Inferior parietal cortex (tissue), 1 donor: ENCODE measurements around the gene EPB42.

Experiments
- DNase-seq: peaks from one replicate; pipeline ENCODE4 v3.0.0-alpha.2; 2016; ENCODE audit errors: extremely low spot score

Gene EPB42

DNA sequence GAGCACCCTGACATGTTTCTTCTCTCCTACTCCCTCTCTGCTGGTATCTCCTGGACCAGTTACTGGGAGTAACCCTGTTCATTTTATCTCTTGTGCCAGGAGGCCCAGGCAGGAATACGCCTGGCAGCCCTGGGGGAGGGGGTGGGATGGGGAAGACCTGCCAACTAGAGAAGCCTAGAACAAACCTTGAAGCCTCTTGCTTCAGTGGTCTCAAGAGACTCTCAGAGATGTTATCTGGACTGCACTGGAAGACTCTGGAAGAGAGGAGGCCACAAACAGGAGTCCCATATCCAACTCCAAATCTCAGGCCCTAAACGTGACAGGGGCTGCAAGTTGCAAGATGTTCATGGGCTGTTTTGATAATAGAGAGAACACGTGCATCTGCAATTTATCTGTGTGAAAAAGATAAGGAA lies at the start of gene EPB42:
TSS of gene EPB42 (minus strand) at position 28 of the 413 bp plus-strand sequence. CDS start 193 bp downstream, outside the sequence.
- no peak for DNase-seq

DNA sequence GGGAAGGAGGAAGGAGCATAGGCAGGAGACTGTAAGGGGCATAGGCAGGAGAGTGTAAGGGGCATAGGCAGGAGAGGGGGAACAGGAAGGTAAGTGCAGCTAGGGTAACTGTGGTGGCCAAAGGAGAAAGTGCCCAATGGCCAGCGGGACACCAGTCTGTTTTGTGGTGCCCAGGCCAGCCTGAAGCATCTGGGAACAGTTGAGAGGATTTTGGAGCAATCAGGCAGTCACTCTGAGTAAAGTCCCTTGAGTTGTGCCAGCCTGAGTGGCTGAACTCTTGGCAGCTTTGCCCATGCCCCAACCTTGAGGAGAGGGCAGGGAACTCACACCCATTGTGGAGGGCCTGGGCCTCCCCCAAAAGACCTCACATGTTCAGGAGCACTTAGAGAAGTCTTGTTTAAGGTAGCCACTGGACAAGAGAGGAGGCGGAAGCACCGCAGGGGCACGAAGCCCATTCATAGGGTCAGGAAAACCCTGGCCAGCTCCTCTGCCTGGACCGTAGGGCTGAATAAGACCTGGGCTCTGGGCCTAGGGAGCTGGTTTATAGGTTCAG lies 49.4 kb upstream of the EPB42 start:
- no peak for DNase-seq

DNA sequence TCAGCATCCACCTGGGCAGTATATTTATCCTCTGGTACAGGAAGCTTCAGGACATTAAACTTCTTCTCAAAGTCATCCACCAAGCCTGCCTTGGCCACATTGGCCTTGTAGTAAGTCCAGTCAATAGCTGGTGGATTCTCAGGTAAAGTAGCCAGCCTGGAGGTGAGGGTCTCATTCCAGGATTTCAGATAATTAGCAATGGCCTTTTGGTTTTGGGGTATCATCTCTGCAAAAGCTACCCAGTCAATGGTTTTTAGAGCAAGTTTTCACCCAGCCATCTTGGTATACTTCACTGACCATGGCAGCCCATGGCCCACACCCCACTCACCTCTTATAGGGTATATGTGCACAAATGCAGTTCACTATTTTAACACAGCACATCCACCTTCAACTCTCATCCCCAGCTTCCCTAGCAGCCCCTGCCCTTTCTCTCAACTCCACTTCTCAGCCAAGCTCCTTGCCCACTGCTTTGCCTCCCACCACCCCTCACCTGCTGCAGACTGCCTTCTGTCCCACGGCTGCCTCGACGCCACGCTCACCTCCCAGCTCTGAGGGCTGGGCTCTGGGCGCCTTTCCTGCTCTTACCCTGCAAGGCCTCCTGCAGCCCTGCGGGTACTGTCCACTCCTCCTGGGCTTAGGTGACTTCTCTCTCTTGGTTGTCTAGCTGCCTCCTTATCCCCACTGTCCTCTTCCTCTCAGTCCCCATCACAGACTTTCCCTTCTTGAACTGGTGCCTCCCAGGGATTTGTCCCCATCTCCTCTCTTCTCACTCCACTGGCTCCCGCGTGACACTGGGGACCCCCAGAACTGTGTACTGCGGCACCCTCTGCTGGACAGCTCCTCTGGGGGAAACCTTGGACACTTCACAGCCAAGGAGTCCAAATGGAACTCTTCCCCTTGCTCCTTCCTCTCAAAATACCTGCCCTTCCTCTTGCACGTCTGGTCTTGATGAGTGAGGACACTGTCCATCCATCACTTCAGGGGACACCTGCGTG lies 47.6 kb upstream of the EPB42 start:
- DNase-seq, result no peak

DNA sequence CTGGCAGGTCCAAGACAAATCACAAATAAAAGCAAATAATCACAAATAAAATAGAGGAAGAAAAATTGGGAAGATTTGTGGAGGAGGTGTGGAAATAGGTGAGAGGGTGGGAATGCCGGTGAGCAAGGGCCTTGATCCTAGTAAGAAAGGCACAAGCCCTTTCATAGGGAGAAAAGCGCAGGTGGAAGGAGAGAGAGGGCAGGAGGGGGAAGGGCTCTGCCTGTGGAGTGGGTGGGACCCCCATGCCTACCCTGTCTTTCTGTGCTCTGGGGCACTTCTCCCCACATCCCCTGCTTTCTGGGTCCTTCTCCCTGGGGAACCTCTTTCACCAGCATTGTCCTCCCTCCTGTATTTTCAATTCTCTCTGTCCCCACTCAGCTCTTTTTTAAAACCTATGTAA lies 46.6 kb upstream of the EPB42 start:
- no peak for DNase-seq

DNA sequence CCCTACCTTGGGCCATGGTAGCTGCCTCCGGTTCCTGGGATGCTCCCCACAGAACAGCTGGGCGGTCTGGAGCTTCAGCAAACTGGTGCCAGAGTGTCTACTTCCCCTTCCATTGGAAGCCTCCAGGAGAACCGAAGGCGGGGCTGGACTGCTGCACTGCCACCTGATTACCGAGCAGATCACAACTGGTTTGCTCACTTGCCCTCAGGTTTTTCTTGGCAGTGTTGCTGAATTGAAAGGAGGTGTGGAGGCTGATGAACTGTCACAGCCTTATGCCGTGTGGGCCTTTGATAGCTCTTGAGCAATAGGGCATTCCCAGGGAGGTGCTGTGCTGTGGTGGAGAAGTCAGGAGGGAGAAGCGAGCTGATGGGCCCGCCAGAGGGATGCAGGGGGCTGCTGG lies 46.0 kb upstream of the EPB42 start, which contains the start of gene TGM5:
TSS of gene TGM5 (minus strand) at position 95 of the 400 bp plus-strand sequence. CDS start at position 16, 79 bp downstream.
- DNase-seq, result no peak

DNA sequence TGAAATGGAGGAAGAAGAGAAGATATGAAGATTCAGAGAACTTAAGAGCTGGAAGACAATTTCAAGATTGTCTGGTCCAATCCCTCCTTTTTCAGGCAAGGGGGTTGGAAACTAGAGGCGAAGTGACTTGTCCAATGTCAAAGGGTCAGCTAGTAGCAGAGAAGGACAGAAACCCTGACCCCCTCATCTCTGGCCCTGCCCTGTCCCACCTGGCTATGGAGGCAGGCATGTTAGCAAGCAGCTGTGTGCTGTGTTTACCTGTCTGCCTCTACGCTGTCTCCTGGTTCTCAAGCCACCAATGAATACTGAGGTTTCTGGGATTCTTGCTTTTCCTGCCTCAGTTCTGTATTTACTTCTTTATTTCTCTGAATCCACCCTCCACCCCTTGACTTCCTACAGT lies 45.6 kb upstream of the EPB42 start:
- DNase-seq, result no peak

DNA sequence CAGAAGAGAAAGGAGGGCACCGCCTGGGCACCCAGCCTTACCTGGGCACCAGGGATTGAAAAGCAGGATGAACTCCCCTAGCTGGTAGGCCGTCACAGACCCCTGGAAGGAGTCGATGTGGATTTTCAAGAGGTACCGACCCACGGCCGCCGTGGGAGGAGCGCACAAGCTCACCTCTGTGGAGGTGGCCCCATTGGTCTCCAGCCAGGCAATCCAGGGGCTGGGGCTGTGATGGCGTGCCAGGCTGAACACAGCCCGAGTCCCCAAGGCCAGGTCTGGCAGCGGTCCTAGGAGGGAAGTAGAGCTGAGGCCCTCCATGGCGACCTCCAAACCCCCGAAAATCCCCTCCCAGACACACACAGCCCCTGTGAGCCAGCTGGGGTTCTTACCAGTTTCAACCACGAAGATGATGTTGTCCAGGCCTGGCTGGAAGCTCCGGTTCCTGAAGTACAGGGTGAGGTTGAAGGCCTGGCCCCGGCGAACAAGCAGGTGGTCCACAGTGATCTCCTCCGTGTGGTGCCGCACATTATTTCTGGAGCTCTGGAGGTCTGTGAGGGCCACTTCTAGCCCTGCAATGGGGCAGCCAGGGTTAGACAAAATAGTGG lies 39.3 kb upstream of the EPB42 start:
- no peak for DNase-seq

DNA sequence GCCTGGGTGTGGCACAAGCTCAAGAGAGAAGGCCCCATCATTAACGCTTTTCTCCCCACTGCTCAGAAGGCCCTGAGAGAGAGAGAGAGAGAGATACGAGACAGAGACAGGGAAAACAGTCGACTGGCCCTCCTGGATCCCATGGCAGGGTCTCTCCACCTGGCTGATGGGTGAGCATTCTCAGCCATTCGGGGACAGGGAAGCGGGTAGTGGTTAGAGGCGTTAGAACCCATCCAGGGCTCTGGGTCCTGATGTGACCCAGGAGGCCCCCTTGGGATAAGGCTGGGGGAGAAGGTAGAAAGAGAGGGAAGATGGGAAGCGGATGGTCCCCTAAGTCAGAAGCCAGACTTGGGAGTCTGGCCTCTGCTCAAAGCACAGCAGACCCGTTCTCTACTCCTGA lies 38.0 kb upstream of the EPB42 start:
- no peak for DNase-seq

DNA sequence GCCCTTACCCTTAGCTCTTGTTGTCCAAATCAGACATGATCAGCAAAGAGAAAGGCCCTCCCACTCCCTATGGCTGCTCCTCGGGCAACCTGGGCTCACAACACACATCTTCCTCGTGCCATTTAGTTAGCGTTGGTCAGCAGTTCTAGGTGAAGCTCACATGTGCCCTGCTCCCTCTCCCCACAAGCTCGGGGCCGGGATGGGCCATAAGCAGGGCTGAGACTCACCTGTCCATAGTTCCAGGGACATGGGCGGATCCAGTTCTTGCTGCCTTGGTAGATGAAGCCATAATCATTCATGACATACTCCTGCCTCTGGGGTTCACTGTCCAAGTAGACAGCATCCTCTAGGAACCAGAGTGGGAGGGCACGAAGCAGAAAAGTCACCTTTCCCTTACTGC lies 35.5 kb upstream of the EPB42 start:
- DNase-seq, result no peak

DNA sequence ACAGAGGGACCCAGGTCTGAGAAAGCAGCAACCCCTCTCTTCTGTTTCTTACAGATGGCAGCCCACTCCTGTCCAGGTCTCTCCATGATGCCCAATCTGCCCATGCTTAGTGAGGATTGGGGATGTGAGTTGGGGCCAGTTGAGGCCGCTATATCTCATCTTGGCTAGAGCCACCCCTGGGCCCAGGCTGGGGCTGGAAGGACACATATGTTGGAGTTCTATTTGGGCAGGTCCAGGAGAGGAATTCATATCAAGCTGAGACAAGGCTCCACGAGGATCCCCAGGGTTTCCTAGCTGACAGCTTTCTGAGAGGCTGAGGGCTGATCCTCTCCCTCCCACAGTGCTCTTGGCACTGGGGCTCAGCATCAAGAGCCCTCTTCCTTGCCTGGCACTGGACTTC lies 34.6 kb upstream of the EPB42 start:
- DNase-seq, result no peak

DNA sequence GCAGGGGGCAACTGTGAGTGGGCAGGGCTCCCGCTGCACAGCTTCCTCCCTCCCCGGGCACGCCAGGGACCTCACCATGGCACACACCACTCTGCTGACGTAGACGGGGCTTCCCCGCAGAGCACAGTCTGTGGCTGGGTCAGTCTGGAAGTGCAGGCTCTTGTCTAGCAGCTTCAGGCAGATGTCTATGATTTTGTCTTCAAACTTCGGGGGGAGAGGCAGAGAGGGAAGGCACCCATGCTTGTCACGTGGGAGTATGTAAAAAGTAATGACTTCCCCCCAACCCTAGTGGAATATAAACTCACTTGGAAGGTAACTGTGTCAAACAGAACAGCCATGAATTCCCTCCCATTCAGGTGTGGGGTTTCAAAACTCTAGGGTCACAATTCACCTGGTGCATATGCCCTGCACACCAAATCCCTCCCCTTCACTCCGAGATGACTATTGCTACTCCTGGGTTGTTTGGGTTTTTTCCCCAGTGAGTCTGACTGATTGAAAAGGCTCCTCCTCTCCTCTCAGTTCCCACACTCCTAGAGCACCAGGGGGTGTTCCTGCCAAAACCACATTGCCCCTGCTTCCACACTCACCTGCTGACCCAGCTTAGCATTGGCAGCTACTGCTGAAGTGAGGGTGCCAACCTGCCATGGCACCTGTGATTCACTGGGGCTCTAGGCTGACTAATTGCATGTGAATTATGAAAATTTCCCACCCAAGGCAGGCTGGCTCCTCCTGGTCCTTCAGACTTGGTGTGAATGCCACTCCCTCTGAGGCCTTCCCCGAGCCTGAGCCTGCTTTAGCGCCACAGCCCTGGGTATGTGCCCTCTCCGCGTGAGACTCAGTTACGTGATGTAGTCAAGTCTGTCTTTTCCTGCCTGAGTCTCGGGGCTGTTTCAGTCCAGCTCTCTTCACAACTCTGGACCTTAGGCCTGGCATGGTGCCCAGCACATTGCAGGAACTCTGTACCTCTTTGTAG lies 32.9 kb upstream of the EPB42 start:
- no peak for DNase-seq

DNA sequence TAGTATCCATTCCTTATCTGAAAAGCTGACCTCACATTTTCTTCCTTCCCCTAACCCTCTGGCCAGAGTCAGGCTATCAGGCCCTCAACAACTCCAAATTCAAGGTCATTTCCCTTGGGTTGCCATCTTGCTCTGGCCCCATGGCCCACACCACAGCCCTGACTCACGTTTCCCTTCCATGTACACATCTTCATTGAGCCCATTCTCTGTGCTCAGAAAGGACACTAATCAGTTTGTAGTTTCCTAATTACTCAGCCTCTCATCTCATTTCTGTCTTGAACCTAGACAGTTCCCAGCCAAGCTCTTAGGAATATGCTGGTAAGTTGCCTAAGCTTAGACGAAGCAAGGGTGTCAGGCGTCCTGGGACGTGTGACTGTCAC lies 31.0 kb upstream of the EPB42 start:
- DNase-seq, result no peak

DNA sequence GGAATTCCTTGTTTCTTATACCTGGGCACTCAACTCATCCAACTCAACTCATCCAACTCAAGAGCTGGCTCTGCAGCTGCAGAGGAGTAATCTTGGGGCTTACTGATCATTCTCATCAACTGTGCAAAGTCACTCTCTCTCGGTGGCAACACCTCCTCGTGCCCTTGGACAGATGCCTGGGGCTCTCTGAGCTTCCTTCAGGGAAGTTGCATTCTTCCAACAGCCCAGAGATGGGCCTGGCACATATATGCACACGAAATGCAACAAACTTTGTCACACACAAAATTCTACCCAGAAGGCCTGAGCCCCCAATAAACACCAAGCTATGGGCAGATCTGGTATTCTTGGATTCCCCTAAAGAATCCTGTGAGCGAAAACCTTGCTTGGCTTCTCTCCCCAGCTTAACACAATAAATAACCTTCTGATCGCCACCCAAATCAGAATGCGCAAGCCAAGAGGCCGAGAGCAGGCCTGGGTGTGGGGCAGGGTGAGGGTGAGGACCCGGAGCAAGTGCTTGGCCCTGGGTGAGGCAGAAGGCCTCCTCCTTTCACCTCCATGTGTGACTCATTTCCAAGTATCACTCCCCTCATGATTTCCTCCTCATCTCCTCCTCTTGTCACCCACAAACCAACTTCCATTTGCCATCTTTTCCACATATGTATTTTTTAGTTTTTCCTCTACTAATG lies 30.5 kb upstream of the EPB42 start:
- DNase-seq, result no peak

DNA sequence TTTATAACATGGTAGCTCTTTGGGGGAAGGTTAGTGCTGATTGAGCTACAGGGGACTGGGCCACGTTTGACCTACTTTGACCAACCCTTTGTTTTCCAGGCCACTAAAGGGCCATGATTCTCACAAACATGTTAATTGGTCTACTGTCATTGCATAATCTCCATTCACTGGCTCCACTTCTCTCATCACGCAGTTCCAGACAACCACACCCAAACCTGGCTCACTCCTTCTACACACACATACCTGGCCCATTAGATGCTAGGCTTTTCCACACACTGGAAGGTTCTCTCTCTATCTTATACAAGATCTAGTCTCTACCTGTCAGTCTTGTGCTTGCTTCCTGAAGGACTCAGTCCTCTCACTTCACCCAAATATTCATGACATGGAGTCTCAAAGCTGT lies 30.0 kb upstream of the EPB42 start:
- no peak for DNase-seq

DNA sequence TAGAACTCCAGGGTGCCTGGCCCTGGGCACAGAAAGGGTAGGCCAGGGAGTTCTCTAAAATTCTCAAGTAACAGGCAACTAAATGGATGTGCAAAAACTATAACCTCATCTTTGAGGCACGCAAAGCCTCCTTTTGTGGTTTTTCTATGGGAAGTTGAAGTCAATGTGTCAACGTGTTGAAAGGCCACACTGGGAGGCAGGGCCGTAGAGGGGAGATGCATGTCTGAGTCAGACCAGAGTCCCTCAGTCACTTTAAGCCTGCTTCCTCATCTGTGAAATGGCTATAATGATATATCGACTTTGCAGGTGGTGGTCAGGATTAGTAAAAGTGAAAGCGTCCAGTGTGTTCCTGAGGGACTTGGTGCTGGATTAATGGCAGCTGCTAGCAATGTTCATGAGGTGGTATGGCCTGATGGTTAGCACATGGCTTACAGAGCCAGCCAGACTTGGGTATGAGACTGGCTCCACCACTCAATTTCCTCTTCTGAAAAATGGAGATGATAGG lies 28.9 kb upstream of the EPB42 start:
- DNase-seq, result no peak

DNA sequence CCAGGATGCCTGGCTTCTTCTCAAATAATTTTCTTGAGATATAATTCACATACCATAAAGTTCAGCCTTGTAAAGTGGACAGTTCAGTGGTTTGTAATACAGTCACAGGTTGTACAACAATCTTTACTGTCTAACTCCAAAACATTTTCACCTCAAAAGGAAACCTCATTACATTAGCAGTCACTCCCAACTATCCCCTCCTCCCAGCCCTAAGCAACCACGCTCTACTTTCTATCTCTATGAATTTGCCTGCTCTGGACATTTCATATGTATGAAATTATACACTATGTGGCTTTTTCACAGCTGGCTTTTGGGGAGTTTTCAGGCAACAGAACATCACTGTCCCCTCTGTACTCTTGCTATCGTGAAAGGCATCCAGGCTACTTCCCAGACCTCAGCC lies 28.4 kb upstream of the EPB42 start:
- DNase-seq, result no peak

DNA sequence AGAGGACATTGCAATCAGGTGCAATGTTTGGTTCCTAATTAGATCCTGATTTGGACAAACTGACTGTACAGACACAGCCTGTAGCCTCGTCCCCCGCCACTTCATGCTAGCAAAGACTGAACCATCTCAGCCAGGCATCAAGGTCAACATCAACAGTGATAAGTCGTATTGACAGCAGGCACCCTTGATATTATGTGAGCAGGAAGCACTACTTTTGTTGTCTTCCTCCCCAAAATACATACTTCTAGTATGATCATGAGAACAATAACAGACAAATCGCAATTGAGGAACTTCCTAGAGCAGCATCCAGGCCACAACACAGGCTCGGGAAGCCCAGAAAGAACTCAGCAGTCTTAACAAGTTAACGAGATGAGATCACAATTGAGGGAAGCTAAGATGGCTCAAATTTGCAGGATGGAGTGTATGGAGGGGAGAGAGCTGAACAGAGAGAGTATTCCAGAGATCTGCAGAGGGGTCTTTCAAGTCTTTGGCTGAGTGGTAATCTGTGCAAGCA lies 25.5 kb upstream of the EPB42 start:
- DNase-seq, result no peak

DNA sequence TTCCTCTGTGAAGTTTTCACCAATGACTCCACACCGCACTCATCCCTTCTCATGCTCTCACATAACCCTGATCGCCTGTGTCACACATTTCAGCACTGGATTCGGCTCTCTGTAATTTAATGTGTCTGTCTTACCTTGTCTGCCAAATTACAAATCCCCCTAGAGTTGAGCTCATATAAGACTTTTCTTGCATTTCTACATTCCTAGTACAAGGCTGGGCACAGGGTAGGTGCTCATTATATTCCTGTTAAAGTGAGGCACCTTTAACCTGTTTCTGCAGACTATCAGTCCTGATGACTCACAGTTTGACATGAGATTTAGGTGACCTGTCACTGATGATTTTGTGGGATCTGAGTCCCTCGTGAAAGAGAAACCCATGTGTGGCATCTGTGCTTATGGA lies 23.3 kb upstream of the EPB42 start:
- DNase-seq, result no peak

DNA sequence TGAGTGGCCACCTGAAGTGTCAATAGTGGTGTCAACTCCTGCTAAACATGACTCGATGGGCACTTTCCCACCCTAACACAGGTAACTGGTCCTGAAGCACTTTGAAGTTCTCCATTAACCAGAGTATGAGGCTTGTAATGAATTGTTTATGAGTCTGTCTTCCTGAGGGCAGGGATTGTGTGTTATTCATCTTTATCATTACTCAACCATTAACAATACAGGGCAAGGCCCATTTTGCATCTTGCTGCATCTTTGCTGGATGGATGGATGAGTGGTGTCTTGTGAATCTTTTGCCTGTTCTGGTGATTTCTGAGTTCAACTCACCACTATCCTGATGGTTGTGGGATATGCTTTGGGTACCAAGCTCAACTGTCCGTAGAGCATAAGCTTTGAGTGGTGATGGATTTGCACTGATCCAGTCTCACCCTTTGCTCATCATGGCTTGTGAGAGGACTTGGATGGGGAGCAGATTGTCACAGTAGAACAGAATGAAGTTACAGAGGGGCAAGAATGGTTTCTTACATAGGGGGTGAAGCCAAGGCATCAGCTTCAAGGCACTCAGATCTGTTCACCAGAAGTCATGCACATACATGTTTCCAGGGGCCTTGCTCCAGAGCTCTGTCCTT lies 22.3 kb upstream of the EPB42 start:
- DNase-seq, result no peak

DNA sequence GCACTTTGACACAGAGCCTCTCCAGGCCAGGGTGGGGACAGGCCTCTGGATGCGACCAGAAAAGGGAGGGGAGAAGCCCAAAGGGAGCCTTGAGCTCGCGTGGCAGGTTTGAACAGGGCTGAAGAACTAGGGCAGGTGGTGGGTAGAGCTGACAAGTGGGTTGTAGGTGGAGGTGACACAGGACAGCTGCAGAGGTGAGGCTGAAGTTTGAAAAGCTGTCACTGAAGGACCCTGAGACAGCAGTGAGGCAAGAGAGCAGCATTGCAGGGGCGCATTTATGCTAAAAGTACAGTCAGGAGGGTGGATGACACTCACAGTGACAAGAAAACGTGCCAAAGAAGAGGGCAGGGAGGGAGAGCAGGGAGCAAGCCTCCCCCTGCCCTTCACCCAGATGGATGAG lies 21.8 kb upstream of the EPB42 start:
- no peak for DNase-seq
